NCI-H187 treated with DMSO at 0.1 percent for 48 hours (cell line): Measurements from ENCODE around the gene SLC22A3.

Experiments
- DNase-seq: peaks from one replicate; lab custom pipeline; 2025; lab: John Stamatoyannopoulos, UW

Gene SLC22A3

GRCh38 chr6:160333841-160334240 is 14.3 kb upstream of the SLC22A3 start:
- DNase-seq, result no peak

GRCh38 chr6:160336200-160336599 is 12.0 kb upstream of the SLC22A3 start:
- DNase-seq, result no peak

- no peak for DNase-seq
Measured at GRCh38 chr6:160337301-160337700, 10.9 kb upstream of the SLC22A3 start.

- DNase-seq, result no peak
Measured at GRCh38 chr6:160337991-160338390, 10.2 kb upstream of the SLC22A3 start.

GRCh38 chr6:160343144-160343543 is 5.0 kb upstream of the SLC22A3 start:
- DNase-seq, result no peak

GRCh38 chr6:160344271-160344670 is 3.9 kb upstream of the SLC22A3 start:
- DNase-seq, result no peak

- no peak for DNase-seq
Measured at GRCh38 chr6:160347259-160348222, 637 bp upstream of the SLC22A3 start.

GRCh38 chr6:160349020-160349441 is 853 bp downstream of the SLC22A3 start:
- no peak for DNase-seq

- no peak for DNase-seq
Measured at GRCh38 chr6:160349814-160350350, 1.7 kb downstream of the SLC22A3 start.

GRCh38 chr6:160353950-160354496 is 5.8 kb downstream of the SLC22A3 start:
- DNase-seq, result no peak

- no peak for DNase-seq
Measured at GRCh38 chr6:160355001-160355400, 6.8 kb downstream of the SLC22A3 start.

GRCh38 chr6:160356074-160356744 is 8.0 kb downstream of the SLC22A3 start:
- DNase-seq, result no peak

- no peak for DNase-seq
Measured at GRCh38 chr6:160357088-160357487, 8.9 kb downstream of the SLC22A3 start.

GRCh38 chr6:160358225-160359119 is 10.3 kb downstream of the SLC22A3 start:
- DNase-seq, result no peak

- DNase-seq, result no peak
Measured at GRCh38 chr6:160360955-160361354, 12.8 kb downstream of the SLC22A3 start.

GRCh38 chr6:160362556-160362955 is 14.4 kb downstream of the SLC22A3 start:
- no peak for DNase-seq

- no peak for DNase-seq
Measured at GRCh38 chr6:160363016-160363996, 15.1 kb downstream of the SLC22A3 start.

- DNase-seq, result no peak
Measured at GRCh38 chr6:160365117-160365516, 16.9 kb downstream of the SLC22A3 start.

- DNase-seq, result no peak
Measured at GRCh38 chr6:160367798-160368547, 19.8 kb downstream of the SLC22A3 start.

GRCh38 chr6:160368670-160369069 is 20.5 kb downstream of the SLC22A3 start:
- no peak for DNase-seq
